ENCODE data around the gene TLR7.

The TLR7 gene

GRCh38 chrX:12866451-12867377, at the start of gene TLR7:
Gene TLR7, plus strand, starts transcription at chrX:12867072. Its CDS starts 507 bp downstream, at chrX:12867579.
- no peak for DNase-seq

GRCh38 chrX:12817528-12817927, 49.3 kb upstream of the TLR7 start:
- DNase-seq = no peak

- no peak for DNase-seq
Measured at GRCh38 chrX:12819222-12819621, 47.6 kb upstream of the TLR7 start.

GRCh38 chrX:12820737-12821136, 46.1 kb upstream of the TLR7 start:
- DNase-seq = no peak

GRCh38 chrX:12824944-12825343, 41.9 kb upstream of the TLR7 start:
- DNase-seq = no peak

GRCh38 chrX:12825801-12826200, 41.1 kb upstream of the TLR7 start:
- DNase-seq = no peak

- no peak for DNase-seq
Measured at GRCh38 chrX:12843061-12843667, 23.7 kb upstream of the TLR7 start.

GRCh38 chrX:12843668-12844279, 23.1 kb upstream of the TLR7 start:
- no peak for DNase-seq

- DNase-seq = no peak
Measured at GRCh38 chrX:12844319-12844718, 22.6 kb upstream of the TLR7 start.

GRCh38 chrX:12865359-12865758, 1.5 kb upstream of the TLR7 start:
- no peak for DNase-seq

GRCh38 chrX:12867685-12868084, 813 bp downstream of the TLR7 start:
- DNase-seq = no peak

- DNase-seq = no peak
Measured at GRCh38 chrX:12868747-12869146, 1.9 kb downstream of the TLR7 start.

GRCh38 chrX:12871257-12871656, 4.4 kb downstream of the TLR7 start:
- no peak for DNase-seq

GRCh38 chrX:12872741-12873140, 5.9 kb downstream of the TLR7 start:
- DNase-seq = no peak

GRCh38 chrX:12874581-12874980, 7.7 kb downstream of the TLR7 start:
- no peak for DNase-seq

- no peak for DNase-seq
Measured at GRCh38 chrX:12877386-12877785, 10.5 kb downstream of the TLR7 start.

GRCh38 chrX:12878536-12878935, 11.7 kb downstream of the TLR7 start:
- no peak for DNase-seq

GRCh38 chrX:12881914-12882313, 15.0 kb downstream of the TLR7 start:
- no peak for DNase-seq

- DNase-seq = no peak
Measured at GRCh38 chrX:12885508-12885907, 18.6 kb downstream of the TLR7 start.

GRCh38 chrX:12886545-12886944, 19.7 kb downstream of the TLR7 start:
- no peak for DNase-seq

- DNase-seq = no peak
Measured at GRCh38 chrX:12887141-12887540, 20.3 kb downstream of the TLR7 start.

- no peak for DNase-seq
Measured at GRCh38 chrX:12887767-12888166, 20.9 kb downstream of the TLR7 start.

GRCh38 chrX:12890467-12890866, 23.6 kb downstream of the TLR7 start:
- DNase-seq = no peak

- no peak for DNase-seq
Measured at GRCh38 chrX:12891171-12891570, 24.3 kb downstream of the TLR7 start.

Data from NCI-H1436 (cell line).